ENCODE measurements around the gene ARPC3.
A peak's percentile ranks its signal among the peaks of the same experiment; 100 is the strongest.
"Not testable (repeated sequence)": the region's sequence is repeated elsewhere in the genome, so short reads cannot be mapped to it uniquely, and the experiment has no call there.

Gene ARPC3

DNA sequence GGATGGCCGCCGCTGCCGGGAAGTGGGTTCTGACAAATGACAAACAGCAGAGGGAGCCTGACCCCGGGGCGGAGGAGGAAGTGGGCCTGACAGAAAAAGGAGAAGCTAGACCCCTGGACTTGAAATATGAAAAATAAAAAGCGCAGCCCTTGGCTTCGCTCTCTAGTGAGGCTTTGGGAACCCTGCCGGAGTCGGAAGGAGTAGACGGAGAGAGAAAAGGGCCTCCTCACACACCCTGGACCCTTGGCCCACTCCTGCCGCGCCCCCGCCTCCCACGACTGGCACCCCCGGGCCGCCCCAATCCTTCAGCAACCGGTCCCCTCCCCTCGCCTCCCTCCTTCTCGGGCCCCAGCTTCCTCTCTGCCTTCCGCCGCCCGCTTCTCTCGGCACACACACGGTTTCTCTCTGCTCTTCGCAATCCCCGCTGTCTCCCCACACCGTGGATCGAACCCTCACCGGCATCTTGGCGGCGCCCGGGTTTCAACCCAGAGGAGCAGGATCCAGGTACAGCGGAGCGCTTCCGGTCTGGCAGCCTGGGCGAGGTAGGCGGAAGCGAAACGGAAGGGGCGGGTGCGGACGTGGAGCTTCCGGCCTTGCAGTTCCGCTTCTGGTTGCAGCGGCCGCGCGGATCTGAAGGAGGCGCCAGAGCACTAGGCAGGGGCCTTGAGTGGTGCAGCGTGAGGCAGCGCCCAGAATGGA lies at the start of gene ARPC3:
Gene ARPC3 (minus strand): TSS at position 539 of the 699 bp plus-strand sequence. CDS start 77 bp downstream, at position 462.
- peak; percentile 91 for DNase-seq (ENCODE audit: low spot score)

DNA sequence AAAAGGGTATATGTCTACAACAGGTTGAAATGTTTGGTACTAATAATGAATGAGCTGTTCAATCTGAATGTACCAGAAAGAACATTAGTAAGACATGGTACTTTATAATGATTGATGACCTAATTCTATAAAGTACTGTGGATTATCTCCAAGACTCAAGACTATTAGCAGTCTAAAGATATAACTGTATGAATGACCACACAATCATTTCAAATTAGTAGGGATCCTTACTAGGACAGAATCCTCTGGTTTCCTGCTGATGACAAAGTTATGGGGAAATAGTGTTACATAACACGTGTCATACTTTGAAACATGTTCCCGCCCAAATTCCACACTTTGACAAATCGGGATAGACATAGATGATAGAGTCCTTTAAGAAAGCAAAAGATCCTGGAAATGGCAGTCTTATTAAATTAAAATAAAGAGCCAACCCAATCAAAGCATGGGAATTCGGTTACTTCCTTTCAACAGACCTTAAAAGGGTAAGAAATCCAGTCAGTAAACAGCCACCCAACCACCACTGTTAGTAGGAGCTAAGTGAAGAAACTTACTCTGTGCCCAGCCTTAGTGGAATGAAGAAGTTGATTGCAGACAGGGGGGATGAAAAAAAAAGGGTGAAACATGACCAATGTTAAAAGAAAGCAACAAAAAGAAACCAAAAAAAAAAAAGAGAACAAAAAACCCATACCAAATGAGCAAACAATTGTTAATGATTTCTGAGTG lies 49.0 kb upstream of the ARPC3 start:
- no peak for DNase-seq (ENCODE audit: low spot score)

DNA sequence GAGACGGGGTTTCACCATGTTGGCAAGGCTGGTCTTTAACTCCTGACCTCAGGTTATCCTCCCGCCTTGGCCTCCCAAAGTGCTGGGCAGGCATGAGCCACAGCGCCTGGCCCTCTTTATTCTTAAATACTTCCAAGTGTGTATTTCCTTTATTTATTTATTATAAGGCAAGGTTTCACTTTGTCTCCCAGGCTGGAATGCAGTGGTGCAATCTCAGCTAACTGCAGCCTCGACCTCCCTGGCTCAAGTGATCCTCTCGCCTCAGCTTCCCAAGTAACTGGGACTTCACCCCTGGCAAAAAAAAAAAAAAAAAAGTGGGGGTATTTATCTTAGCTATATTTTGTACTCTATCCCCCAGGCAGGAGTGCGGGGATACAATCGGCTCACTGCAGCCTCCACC lies 25.3 kb upstream of the ARPC3 start:
- DNase-seq (ENCODE audit: low spot score) = no peak

DNA sequence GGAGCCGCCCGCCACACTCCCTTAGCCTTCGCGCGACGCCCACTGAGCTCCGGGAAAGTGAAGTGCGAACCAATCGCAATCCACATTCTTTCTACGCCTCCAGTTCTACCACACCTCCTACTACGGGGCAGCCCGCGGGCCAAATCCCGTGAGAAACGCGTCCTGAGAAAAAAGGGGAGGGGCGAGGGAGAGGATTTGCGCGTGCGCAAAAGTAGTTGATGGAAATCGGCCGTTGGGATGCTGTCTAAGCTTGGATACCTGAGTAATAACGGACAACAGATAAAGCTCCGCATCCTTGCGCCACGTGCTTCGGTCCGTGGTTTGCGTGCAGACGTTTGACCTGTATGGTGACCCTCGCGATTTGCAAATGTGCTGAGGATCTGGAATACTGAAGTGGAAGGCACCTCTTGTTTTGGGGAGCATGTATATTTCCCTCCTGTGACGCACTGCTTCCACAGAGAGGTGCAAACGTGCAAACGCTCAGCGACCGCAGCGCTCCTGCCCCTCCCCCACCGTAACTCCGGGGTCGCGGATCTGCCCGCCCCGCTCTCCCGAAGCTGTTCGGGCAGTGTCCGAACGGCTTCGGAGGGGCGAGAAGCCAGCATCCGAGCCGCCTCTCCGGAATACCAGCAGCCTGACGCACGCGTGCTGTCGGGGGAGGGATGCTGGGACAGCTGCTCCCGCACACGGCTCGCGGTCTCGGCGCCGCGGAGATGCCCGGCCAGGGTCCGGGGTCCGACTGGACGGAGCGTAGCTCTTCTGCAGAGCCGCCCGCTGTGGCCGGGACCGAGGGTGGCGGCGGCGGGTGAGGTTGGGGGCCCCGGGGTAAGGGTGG lies 18.3 kb upstream of the ARPC3 start, which contains the start of the genes FAM216A and GPN3:
Gene FAM216A (plus strand): TSS at position 632 of the 835 bp plus-strand sequence. CDS start 31 bp downstream, at position 663.
Gene GPN3 (minus strand): TSS at position 44 of the 835 bp plus-strand sequence. CDS start 54 bp downstream, outside the sequence.
- DNase-seq (ENCODE audit: low spot score) = peak; percentile 96

DNA sequence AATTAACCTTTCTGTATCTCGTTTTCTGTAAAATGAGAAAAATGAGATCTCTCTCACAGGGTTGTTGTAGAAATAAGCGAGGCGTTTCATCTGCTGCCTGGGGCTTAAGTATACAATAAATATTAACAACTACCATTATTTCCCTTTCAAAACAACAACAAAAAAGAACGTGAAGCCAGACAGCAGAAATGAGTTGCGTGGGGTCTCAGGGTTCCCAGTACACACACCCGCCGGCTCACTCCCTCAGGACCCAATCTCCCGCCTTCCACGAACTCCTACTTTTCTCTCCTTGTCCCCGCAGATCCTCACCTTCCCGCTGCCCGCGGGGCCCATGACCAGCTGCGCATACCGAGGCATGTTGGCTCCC lies 17.7 kb upstream of the ARPC3 start:
- no peak for DNase-seq (ENCODE audit: low spot score)

DNA sequence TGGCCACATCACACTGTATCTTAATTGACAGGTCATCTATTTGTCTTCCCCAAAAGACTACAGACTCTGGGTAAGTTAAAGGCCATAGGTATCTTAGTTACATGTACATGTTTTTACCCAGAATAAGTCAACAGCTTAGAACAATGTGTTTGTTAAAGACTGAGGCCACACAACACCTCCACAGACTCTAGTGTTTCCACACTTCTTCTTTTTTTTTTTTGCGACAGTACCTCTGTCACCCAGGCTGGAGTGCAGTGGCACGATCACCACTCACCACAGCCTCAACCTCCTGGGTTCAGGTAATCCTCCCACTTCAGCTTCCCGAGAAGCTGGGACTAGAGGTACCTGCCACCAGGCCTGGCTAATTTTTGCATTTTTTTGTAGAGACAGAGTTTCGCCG lies 16.7 kb upstream of the ARPC3 start:
- no peak for DNase-seq (ENCODE audit: low spot score)

DNA sequence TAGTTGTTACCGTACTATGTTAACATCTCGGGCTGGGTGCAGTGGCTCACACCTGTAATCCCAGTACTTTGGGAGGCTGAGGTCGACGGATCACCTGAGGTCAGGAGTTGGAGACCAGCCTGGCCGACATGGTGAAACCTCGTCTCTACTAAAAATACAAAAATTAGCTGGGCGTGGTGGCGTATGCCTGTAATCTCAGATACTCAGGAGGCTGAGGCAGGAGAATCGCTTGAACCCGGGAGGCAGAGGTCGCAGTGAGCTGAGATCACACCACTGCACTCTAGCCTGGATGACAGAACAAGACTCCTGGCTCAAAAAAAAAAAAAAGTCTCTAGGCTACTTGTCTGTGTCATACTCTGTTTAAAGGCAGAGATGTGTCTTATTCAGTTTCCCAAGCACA lies 15.6 kb upstream of the ARPC3 start:
- not testable (repeated sequence) for DNase-seq (ENCODE audit: low spot score)

DNA sequence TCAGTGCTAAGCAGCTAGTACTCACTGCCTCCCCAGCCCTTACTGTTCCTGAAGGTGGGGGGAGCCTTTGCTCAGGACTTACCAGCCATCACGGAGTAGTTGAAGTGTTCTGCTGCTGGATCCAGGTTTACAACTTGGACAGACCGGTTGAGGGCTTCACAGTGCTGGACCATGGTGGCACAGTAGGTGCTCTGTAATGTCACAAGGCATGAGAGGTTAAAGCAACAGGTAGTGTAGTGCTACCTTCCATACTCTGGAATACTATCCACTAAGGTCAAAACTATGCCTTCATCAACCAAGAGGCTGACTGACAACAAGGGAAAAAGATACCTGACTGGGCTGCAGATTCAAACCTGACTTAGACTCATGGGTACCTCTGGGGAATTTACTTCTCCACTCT lies 14.9 kb upstream of the ARPC3 start:
- no peak for DNase-seq (ENCODE audit: low spot score)

DNA sequence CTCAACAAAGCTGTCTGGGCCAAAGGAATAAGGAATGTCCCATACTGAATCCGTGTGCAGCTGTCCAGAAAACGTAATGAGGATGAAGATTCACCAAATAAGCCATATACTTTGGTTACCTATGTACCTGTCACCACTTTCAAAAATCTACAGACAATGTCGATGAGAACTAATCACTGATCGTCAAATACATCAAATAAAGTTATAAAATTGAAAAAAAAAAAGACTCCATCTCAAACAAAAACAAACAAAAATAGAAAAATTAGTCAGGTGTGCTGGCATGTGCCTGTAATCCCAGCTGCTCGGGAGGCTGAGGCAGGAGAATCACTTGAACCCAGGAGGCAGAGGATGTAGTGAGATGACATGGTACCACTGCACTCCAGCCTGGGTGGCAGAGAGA lies 11.1 kb upstream of the ARPC3 start:
- DNase-seq (ENCODE audit: low spot score) = not testable (repeated sequence)

DNA sequence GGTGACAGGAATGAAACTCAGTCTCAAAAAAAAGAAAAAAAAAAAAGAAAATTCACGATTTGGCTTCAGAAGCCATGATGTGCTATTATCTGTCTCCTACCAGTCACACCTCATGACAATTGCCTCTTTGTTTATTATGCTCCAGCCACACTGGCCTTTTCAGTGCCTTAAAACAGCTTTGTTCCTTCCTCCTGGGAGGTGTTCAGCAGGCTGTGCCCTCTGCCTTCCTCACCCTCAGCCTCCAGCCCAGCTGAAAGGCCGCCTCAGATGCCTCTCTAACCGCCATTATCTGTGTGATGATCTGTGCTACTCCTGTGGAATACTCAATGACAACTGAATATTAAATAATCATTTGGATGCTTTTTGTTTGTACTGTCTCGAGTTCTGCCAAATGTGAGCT lies 8.6 kb upstream of the ARPC3 start:
- DNase-seq (ENCODE audit: low spot score) = no peak

DNA sequence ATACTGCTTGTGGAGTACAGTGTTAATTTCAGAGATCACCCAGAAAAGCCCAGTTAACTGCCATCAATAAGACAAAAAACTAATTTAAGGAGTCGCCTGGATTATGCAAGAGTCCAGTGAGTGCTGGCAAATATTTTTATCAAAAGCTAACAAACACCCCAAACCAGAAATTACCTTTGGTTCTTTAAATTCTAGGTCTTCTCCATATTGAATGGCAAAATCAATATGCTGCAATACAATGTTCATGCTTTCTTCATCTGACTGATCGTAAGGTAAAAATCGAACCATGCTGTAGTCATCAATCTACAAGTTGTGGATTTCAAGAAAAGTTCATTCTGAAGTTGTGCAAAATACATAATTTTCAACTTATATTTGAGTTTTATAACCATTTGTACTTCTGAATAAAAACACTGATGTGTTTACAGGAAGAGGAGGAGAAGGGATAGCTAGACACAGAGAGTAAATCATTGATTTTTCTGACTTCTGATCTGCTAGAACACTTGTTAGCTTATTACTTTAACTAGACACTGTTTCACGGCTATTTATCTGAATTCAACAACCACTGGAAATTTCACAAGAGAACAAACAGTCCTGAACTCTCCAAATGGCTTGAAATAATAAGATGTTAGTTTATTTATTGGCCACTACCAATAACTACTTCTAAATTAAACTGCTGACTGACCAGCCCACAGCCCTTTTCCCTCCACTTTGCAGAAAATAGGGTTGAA lies 3.6 kb upstream of the ARPC3 start:
- DNase-seq (ENCODE audit: low spot score) = no peak

DNA sequence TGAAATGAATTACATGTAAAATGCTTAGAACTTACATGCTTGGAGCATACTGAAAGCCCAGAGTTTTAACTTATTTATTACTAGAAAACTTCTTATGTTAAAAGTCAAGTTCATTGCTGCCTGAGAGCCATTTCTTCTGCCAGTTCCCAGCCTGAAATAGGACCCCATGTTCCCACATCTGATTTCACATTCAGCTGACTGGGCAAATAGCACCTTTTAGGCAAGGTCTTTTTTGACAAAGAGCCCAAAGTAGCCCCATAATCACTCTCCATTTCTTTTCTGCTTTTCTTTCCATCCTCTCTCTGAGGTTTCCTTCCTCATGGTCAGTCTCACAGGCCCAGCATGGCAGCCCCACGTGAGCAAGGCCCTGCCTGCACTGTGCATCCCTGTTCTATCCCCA lies 1.1 kb upstream of the ARPC3 start:
- no peak for DNase-seq (ENCODE audit: low spot score)

DNA sequence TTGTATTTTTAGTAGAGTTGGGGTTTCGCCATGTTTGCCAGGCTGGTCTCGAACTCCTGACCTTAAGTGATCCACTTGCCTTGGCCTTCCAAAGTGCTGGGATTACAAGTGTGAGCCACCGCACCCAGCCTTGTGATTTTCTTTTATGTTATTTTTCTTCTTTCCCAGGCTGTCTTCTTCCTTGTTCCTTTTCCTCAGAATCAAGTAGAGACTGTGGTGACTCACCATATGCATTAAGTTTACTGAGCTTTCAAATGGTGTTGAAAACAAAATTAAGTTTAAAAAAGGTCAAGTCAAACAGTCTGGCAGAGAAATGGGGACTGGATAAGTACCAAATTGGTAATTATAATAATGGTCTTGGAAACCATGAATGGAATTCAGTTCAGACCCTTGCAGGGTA lies 5.7 kb downstream of the ARPC3 start:
- DNase-seq (ENCODE audit: low spot score) = no peak

DNA sequence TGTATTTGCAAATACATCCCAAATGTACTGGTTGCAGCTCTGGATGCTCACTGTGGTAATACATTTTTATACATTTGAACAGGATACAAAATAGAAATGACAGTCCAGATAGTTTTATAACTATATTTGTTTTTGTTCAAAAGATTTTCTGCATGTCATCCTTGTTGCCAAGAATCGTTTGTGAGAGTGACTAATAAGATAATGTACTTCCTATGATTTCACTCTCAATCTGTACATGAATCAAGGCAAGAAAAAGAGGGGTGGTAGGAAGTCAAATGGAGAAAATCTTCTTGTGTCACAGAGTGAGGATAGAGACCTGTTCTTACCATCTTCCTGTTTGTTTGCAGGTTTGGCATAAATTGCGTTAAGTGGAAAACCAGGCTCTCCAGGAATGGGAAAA lies 13.9 kb downstream of the ARPC3 start:
- no peak for DNase-seq (ENCODE audit: low spot score)

DNA sequence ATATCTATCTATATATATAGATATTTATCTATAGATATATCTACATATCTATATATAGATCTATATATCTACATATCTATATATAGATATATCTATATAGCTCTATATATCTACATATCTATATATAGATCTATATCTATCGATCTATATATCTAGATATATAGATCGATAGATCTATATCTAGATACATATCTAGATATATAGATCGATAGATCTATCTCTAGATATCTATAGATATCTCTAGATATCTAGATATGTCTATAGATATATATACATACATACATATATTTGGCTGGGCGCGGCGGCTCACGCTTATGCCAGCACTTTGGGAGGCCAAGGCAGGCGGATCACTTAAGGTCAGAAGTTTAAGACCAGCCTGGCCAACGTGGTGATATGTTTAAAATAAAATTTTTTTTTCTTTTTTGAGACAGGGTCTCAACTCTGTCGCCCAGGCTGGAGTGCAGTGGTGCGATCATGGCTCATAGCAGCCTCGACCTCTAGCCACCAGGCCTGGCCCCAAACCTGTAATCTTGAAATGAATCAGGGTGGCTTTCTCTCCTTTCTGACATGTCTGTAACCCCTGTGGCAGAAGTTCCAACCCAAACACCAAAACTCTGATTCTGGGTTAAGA lies 18.1 kb downstream of the ARPC3 start:
- DNase-seq (ENCODE audit: low spot score) = no peak

DNA sequence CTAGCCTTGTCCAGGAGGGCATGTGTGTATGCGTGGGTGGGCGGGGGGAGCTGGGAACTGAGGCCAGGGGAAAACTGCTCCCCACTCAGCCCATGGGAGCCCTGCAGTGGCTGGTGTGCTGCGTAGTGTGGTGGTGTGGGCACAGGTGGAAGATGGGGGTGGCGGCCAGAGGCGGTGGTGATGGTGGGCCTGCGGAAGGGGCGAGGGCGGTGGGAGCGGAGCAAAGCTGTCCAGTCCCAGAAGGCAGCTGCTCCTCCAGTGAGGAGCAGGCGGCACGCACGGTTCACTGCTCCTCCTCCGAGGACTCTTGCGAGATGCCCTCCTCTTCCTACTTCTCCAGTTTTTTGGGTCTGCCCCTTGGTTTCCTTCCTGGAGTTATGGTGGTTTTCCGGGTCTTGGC lies 20.5 kb downstream of the ARPC3 start:
- not testable (repeated sequence) for DNase-seq (ENCODE audit: low spot score)

DNA sequence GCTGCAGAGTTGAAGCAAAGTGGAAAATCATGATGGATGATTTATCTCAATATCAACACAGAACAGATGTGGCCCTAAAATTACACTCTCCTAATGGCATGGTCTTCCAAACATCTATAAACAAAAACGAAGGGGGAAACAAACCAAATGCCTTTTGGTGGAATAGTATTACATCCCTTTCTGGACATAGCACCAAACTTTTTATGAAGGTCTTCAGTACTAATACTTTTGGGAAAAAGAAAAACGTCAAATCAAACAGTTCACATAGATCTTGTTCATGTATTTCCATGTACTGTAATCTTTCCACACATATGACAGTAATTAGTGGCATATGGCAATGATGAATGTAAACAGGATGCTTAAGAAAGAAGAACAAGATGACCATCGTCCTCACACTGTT lies 23.7 kb downstream of the ARPC3 start:
- DNase-seq (ENCODE audit: low spot score) = no peak

DNA sequence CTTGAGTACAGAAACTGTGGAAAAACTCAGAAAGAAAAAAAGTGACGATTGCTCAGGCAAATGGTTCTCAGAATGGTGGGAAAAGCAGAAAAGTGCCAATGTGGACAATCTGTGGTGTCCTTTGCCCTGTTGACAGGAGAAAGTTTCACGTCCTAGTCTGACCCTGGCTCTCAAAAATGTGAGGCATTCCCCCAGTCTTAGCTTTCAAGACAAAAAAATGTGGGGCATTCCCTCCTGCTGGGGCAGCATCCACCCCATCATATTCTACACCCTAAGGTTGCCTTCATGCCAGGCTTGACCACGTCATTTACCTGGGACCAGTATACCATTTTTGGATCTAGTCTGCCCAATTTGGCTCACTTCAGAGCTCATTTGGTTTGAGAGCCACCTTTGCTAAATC lies 25.9 kb downstream of the ARPC3 start:
- DNase-seq (ENCODE audit: low spot score) = no peak

DNA sequence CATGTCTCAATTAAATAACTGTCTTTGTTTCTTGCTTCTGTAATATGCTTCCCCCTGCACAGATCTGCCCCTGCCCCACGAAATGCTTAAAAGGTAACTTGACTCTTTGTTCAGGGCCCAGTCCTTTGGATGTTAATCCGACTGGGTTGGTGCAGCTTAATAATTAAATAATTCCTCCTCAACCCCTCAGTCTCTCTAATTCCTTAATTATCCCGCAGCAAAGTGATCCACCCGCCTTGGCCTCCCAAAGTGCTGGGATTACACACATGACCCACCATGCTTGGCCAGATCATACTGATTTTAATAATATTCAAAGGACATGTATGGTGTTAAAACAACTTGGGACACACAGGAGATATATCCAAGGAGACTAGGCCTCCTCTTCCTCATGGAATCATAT lies 28.4 kb downstream of the ARPC3 start:
- no peak for DNase-seq (ENCODE audit: low spot score)

DNA sequence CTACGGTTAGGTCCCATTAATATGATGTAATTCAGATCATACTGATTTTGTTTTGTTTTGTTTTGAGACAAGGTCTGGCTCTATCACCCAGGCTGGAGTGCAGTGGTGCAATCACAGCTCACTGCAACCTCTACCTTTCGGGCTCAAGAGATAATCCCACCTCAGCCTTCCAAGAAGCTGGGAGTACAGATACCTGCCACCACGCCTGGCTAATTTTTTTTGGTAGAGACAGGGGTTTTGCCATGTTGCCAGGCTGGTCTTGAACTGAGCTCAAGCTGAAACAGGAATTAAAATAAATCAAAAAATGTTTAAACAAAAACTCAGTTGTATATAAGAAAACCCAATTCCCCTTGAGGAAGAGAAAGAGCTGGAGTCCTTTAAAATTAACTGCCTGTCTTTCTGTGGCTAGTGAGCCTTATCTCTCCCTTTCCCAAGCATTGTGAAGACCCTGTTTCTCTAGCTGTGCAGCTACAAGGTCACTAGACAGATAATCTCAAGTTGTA lies 28.9 kb downstream of the ARPC3 start:
- DNase-seq (ENCODE audit: low spot score) = no peak

DNA sequence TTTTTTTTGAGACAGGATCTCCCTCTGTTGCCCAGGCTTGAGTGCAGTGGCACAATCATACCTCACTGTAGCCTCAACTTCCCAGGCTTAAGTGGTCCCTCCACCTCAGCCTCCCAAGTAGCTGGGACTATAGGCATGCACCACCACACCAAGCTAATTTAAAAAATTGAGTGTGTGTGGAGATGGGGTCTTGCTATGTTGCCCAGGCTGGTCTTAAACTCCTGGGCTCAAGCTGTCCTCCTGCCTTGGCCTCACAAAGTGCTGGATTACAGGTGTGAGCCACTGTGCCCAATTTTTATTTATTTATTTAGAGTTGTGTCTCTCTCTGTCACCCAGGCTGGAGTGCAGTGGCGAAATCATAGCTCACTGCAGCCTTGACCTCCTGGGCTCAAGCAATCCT lies 29.5 kb downstream of the ARPC3 start:
- not testable (repeated sequence) for DNase-seq (ENCODE audit: low spot score)
